Natural killer cell (primary cell): ENCODE measurements around the gene PLCXD1. TPM values are rescaled to one million over a fixed set of nuclear protein-coding genes. Genes with fewer than 3 reads are reported as not detected.
"Not testable (repeated sequence)": the region's sequence is repeated elsewhere in the genome, so short reads cannot be mapped to it uniquely, and the experiment has no call there.

Experiments
- ATAC-seq, 3 donors: fragments of 150-1000 bp in 2 of 3; fragments of 200-7000 bp in 1 of 3; cut with Tn5 transposase; 1 replicate in 1 of 3; 2 replicates in 2 of 3; pipeline ENCODE4 v1.10.0; 2021; ENCODE audit warnings: mild to moderate bottlenecking in 2 of 3, moderate library complexity in 2 of 3
- DNase-seq, 2 donors: peaks; one replicate each; pipeline versions ENCODE4 v3.0.0 to v3.0.0-alpha.2; 2013 to 2021; ENCODE audit warnings: mixed read lengths in 1 of 2
- H3K27ac ChIP-seq: one replicate; pipeline ENCODE4 v1.5.1; 2013; ENCODE audit warnings: mild to moderate bottlenecking, low read length
- H3K27me3 ChIP-seq: one replicate; pipeline ENCODE4 v1.6.1; 2013; ENCODE audit warnings: low read length; ENCODE audit not compliant: control insufficient read depth, insufficient read depth
- H3K36me3 ChIP-seq: one replicate; pipeline ENCODE4 v1.6.1; 2013; ENCODE audit warnings: low read length; ENCODE audit not compliant: control insufficient read depth, insufficient read depth
- H3K4me1 ChIP-seq: one replicate; pipeline ENCODE4 v1.6.1; 2013; ENCODE audit warnings: low read length; ENCODE audit not compliant: control insufficient read depth, insufficient read depth
- H3K4me3 ChIP-seq: one replicate; pipeline ENCODE4 v1.5.1; 2013; ENCODE audit warnings: low read length
- H3K9me3 ChIP-seq: one replicate; pipeline ENCODE4 v1.6.1; 2013; ENCODE audit warnings: low read length; ENCODE audit not compliant: control insufficient read depth, insufficient read depth
- H3K27ac Mint-ChIP-seq, 2 donors: one replicate each; pipeline ENCODE4 v1.8.0; 2022; ENCODE audit warnings: mild to moderate bottlenecking in 2 of 2, mixed read lengths in 2 of 2, moderate library complexity in 1 of 2
- H3K27me3 Mint-ChIP-seq, 2 donors: one replicate each; pipeline ENCODE4 v1.8.0; 2022; ENCODE audit warnings: low read depth in 2 of 2, mixed read lengths in 2 of 2
- H3K36me3 Mint-ChIP-seq: one replicate; pipeline ENCODE4 v1.8.0; 2022; ENCODE audit warnings: mixed read lengths
- H3K4me1 Mint-ChIP-seq, 2 donors: one replicate each; pipeline ENCODE4 v1.8.0; 2022; ENCODE audit warnings: mixed read lengths in 2 of 2
- H3K4me3 Mint-ChIP-seq: one replicate; pipeline ENCODE4 v1.8.0; 2022; ENCODE audit warnings: mild to moderate bottlenecking, moderate library complexity, mixed read lengths
- H3K9me3 Mint-ChIP-seq, 2 donors: one replicate each; pipeline ENCODE4 v1.8.0; 2022; ENCODE audit warnings: mixed read lengths in 2 of 2
- WGBS: methylation state at CpG from one replicate; pipeline ENCODE4 v1.1.7; 2013; ENCODE audit warnings: missing lambda C conversion rate; ENCODE audit not compliant: insufficient coverage; 5-methylcytosine and 5-hydroxymethylcytosine counted together
- intact Hi-C: fragments of 100-400 bp; cut with micrococcal nuclease; formaldehyde crosslinking; loops from one replicate; pipeline ENCODE4 v1.14.2; 2022
- total RNA-seq, 4 donors: library from RNA; stranded (reverse); fragments of 120-200 nt in 1 of 4; gene quantifications; one replicate each; pipeline versions ENCODE4 v1.2.3 to v1.2.4, GENCODE V29; 2013 to 2022
- TF ChIP-seq, protein P1 (sequence below): fragments of 200-600 bp; IDR thresholded peaks from one replicate; pipeline ENCODE4 v1.8.0; 2022; ENCODE audit warnings: antibody characterized with exemption

Gene PLCXD1
- total RNA-seq, 3 donors from 2014 or later (not counting 1 experiment from before 2014, with no cell fraction given) = 16.3 to 20.9 (median 16.6) TPM

DNA sequence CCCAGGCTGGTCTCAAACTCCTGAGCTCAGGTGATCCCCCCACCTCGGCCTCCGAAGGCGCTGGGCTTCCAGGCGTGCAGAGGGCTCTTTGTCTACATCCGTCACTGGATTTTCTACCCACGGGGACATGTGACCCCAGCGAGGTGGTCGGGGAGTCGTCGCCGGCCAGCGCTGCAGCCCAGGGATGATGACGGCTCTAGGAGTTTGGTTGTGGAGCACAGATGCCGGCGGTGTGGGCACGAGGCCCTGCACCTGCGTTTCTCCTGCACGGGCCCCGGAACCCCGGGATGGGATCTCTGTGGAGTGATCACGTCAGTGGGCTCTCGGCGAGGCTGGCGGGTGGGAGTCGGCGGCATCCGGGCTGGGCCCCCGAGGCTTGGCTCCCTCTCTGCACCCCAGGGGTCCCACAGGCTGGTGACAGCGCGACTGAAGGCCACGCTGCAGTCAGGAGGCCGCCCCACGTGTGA lies 46.5 kb downstream of the PLCXD1 start:
- whole genome bisulfite sequencing = 94% methylated on average over 33 of the region's 33 CpGs
- intact Hi-C loops = no loop called here
- peaks cover 8 to 9% of the 10 kb centered on the region in 2 donors for H3K4me1 Mint-ChIP-seq
- no peaks in the 10 kb centered on the region for H3K36me3 ChIP-seq
- no peak overlapping the region for H3K4me3 Mint-ChIP-seq
- H3K27me3 ChIP-seq = peaks cover 14% of the 10 kb centered on the region
- TF ChIP-seq, protein P1, sequence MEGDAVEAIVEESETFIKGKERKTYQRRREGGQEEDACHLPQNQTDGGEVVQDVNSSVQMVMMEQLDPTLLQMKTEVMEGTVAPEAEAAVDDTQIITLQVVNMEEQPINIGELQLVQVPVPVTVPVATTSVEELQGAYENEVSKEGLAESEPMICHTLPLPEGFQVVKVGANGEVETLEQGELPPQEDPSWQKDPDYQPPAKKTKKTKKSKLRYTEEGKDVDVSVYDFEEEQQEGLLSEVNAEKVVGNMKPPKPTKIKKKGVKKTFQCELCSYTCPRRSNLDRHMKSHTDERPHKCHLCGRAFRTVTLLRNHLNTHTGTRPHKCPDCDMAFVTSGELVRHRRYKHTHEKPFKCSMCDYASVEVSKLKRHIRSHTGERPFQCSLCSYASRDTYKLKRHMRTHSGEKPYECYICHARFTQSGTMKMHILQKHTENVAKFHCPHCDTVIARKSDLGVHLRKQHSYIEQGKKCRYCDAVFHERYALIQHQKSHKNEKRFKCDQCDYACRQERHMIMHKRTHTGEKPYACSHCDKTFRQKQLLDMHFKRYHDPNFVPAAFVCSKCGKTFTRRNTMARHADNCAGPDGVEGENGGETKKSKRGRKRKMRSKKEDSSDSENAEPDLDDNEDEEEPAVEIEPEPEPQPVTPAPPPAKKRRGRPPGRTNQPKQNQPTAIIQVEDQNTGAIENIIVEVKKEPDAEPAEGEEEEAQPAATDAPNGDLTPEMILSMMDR = no peak
- no peaks in the 10 kb centered on the region for H3K9me3 Mint-ChIP-seq
- no peak overlapping the region for H3K27ac Mint-ChIP-seq
- DNase-seq (no peak), ATAC-seq (no peak)
- peaks cover 36% of the 10 kb centered on the region for H3K4me1 ChIP-seq
- no peak overlapping the region for H3K27ac ChIP-seq
- H3K9me3 ChIP-seq = no peaks in the 10 kb centered on the region
- H3K27me3 Mint-ChIP-seq = no peaks in the 10 kb centered on the region
- no peak overlapping the region for H3K4me3 ChIP-seq
- H3K36me3 Mint-ChIP-seq = no peaks in the 10 kb centered on the region

DNA sequence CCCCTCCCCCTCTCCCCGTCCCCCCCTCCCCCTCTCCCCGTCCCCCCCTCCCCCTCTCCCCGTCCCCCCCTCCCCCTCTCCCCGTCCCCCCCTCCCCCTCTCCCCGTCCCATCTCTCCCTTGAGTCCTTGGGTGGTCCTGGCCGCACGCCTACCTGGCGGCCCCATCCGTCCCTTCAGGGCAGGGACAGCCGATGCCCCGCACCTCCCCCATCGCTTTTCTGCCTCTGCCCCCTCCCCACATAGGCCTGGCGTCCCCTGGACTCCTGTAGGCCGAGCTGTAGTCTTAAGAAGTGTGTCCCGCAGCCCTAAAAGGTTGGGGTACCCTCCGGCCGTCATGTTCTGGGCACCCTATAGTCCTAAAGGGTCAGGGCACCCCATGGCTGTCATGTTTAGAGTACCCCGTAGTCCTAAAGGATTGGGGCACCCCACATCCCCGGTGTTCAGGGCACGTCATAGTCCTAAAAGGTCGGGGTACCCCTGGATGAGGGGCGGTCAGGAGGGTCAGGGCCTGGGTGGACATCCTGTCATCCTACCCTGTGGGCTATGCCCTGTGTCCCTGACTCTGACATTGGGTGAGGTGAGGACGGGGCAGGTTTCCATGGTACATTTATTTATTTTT lies 48.2 kb downstream of the PLCXD1 start:
- no peak overlapping the region for H3K4me3 Mint-ChIP-seq
- peaks cover 19% of the 10 kb centered on the region for H3K4me1 ChIP-seq
- no peaks in the 10 kb centered on the region for H3K9me3 Mint-ChIP-seq
- 86% methylated on average over 19 of the region's 23 CpGs for WGBS
- H3K27ac ChIP-seq = no peak overlapping the region
- no peaks in the 10 kb centered on the region for H3K36me3 Mint-ChIP-seq
- H3K4me3 ChIP-seq = no peak overlapping the region
- H3K9me3 ChIP-seq = no peaks in the 10 kb centered on the region
- no peaks in the 10 kb centered on the region for H3K27me3 Mint-ChIP-seq
- intact Hi-C loops = no loop called here
- TF ChIP-seq, protein P1 = no peak
- H3K4me1 Mint-ChIP-seq = no peaks in the 10 kb centered on the region
- DNase-seq (no peak), ATAC-seq (no peak)
- H3K27me3 ChIP-seq = peaks cover 14% of the 10 kb centered on the region
- H3K27ac Mint-ChIP-seq = no peak overlapping the region
- H3K36me3 ChIP-seq = peaks cover 3% of the 10 kb centered on the region

DNA sequence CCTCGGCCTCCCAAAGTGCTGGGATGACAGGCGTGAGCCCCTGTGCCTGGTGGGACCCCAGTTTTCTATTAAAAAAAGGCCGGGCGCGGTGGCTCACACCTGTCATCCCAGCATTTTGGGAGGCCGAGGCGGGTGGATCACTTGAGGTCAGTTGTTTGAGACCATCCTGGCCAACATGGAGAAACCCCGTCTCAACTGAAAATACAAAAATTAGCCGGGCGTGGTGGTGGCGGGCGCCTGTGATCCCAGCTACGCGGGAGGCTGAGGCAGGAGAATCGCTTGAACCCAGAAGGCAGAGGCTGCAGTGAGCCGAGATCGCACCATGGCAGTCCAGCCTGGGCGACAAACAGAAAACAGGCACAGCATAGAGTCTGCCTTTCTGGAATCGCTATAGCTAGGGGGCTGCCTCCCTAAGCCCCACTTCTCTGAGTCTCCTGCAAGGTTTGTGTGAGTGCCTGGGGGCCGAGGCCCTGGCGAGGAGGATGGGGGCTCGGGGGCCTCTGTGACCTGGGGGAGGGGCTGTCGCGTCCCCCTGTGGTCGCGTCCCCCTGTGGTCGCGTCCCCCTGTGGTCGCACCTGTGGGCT lies 49.1 kb downstream of the PLCXD1 start:
- 63% methylated on average over 29 of the region's 29 CpGs for WGBS
- H3K27ac Mint-ChIP-seq, H3K4me1 Mint-ChIP-seq, H3K27ac ChIP-seq, H3K4me3 ChIP-seq, H3K27me3 Mint-ChIP-seq, DNase-seq, H3K36me3 ChIP-seq, ATAC-seq, H3K9me3 ChIP-seq, intact Hi-C loops, H3K4me3 Mint-ChIP-seq, H3K9me3 Mint-ChIP-seq, H3K36me3 Mint-ChIP-seq: not testable (repeated sequence)
- Histone ChIP-seq H3K4me1 (peaks cover 16% of the 10 kb centered on the region), H3K27me3 (peaks cover 14% of the 10 kb centered on the region)

DNA sequence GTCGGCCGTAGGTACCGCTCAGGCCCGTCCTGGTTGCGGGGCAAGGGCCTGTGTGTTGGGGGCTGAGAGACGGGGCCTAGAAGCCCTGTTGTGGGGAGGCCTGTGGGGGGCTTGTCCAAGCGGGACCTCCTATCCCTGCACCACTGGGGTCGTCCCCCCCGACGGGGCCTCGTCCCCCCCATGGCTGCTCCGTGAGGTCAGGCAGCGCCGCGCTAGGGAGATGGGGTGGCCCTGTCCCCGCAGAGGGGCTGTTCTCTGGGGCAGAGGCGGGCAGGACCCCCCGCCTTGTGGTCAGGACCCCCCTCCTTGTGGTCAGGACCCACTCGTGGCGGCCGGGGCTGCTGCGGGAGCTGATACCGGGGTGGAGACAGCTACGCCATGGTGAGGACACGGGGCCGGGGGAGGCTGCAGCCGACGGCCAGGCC lies 49.6 kb downstream of the PLCXD1 start:
- Histone ChIP-seq H3K4me1 (peaks cover 16% of the 10 kb centered on the region), H3K27ac (no peak overlapping the region), H3K9me3 (no peaks in the 10 kb centered on the region), H3K36me3 (peaks cover 3% of the 10 kb centered on the region), H3K27me3 (peaks cover 14% of the 10 kb centered on the region), H3K4me3 (no peak overlapping the region)
- TF ChIP-seq, protein P1 = no peak
- no peaks in the 10 kb centered on the region for H3K36me3 Mint-ChIP-seq
- no peaks in the 10 kb centered on the region for H3K4me1 Mint-ChIP-seq
- no peaks in the 10 kb centered on the region for H3K27me3 Mint-ChIP-seq
- DNase-seq (no peak), ATAC-seq (peak in 1 of 3 donors; percentile 14)
- no peak overlapping the region for H3K4me3 Mint-ChIP-seq
- intact Hi-C loops = no loop called here
- no peak overlapping the region for H3K27ac Mint-ChIP-seq
- H3K9me3 Mint-ChIP-seq = no peaks in the 10 kb centered on the region
- WGBS = 6% methylated on average over 28 of the region's 28 CpGs
